AG10803 (cell line): ENCODE measurements around the gene CHRNG.

Experiments used
- DNase-seq: peaks from one replicate; pipeline ENCODE4 v3.0.0; 2010; ENCODE audit warnings: low read depth
- H3K4me3 ChIP-seq: 2 replicates; pipeline ENCODE4 v1.5.1; 2011; ENCODE audit warnings: mild to moderate bottlenecking, low read length, control low read depth
- CTCF ChIP-seq: conservative IDR thresholded peaks from 2 replicates; pipeline ENCODE4 v1.5.1; 2011; ENCODE audit warnings: mild to moderate bottlenecking, low read length, control low read depth, inconsistent platforms

The CHRNG gene

GRCh38 chr2:232508251-232508650 lies 31.2 kb upstream of the CHRNG start:
- no peak for DNase-seq
- TF ChIP-seq CTCF: no peak
- H3K4me3 ChIP-seq: no peak overlapping the region

GRCh38 chr2:232511336-232511890 lies 28.1 kb upstream of the CHRNG start:
- no peak for DNase-seq
- no peak for TF ChIP-seq CTCF
- H3K4me3 ChIP-seq: no peak overlapping the region

- no peak for DNase-seq
- no peak for TF ChIP-seq CTCF
- H3K4me3 ChIP-seq: no peak overlapping the region
These were observed 26.9 kb upstream of the CHRNG start for GRCh38 chr2:232512602-232513001.

- TF ChIP-seq CTCF: no peak
- DNase-seq: no peak
- H3K4me3 ChIP-seq: no peak overlapping the region
These were observed 26.1 kb upstream of the CHRNG start for GRCh38 chr2:232513353-232513752.

- no peak for TF ChIP-seq CTCF
- H3K4me3 ChIP-seq: no peak overlapping the region
These were observed 23.9 kb upstream of the CHRNG start for GRCh38 chr2:232515639-232516038.

GRCh38 chr2:232516551-232516950 lies 22.9 kb upstream of the CHRNG start:
- TF ChIP-seq CTCF: no peak
- no peak for DNase-seq
- no peak overlapping the region for H3K4me3 ChIP-seq

More at GRCh38 chr2:232515639-232516038, 23.9 kb upstream of the CHRNG start:
- no peak for DNase-seq

- no peak for DNase-seq
- TF ChIP-seq CTCF: no peak
- no peak overlapping the region for H3K4me3 ChIP-seq
These were observed 20.6 kb upstream of the CHRNG start for GRCh38 chr2:232518844-232519243.
